HG03460 (cell line): ENCODE measurements around the gene SPP2.
A peak's percentile ranks its signal among the peaks of the same experiment; 100 is the strongest.

Experiments
- ATAC-seq: cut with Tn5 transposase; IDR thresholded peaks from one replicate; pipeline ENCODE4 v1.9.1; 2021; ENCODE audit not compliant: unreplicated experiment

SPP2 gene

GRCh38 chr2:234091432-234091879, 41.0 kb downstream of the SPP2 start:
- ATAC-seq, result no peak

- ATAC-seq, result no peak
Measured at GRCh38 chr2:234091883-234092282, 41.4 kb downstream of the SPP2 start.

GRCh38 chr2:234092344-234092743, 41.8 kb downstream of the SPP2 start:
- no peak for ATAC-seq

GRCh38 chr2:234095301-234095700, 44.8 kb downstream of the SPP2 start:
- ATAC-seq, result no peak

- ATAC-seq, result no peak
Measured at GRCh38 chr2:234096164-234096563, 45.7 kb downstream of the SPP2 start.

GRCh38 chr2:234098681-234099080, 48.2 kb downstream of the SPP2 start:
- no peak for ATAC-seq

DNA sequence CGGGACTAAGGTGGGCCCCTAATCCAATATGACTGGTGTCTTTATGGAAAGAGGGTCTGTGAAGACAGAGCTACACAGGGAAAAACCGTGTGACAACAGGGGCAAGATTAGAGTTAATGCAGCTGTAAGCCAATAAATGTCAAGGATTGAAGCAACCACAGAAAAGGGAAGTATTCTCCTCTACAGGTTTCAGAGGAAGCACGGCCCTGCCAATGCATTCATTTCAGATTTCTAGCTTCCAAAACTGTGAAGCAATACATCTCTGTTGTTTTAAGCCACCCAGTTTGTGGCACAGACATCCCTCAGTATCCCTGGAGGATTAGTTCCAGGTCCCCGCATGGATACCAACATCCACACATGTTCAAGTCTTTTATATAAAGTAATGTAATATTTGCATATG, 48.8 kb downstream of the SPP2 start:
- peak; percentile 54 for ATAC-seq

- ATAC-seq, result no peak
Measured at GRCh38 chr2:234100686-234101085, 50.2 kb downstream of the SPP2 start.

DNA sequence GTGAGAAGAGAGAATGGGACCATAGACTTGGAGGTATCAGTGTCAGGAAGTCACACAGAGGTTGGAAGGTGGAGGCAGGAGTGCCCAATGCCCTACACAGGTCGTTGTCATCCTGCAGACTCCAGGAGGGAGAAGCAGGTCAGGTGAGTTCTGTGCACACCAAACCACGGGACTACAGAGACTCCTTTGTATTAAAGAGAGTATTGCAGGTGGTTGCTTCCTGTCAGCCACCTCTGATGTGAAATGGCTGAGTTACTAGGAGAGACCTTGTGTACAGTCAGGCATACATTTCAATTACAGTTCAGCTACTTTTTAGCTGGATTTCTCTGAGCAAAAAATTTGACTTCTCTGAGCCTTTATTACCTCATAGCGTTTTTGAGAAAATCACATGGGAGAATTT, 51.6 kb downstream of the SPP2 start:
- no peak for ATAC-seq

DNA sequence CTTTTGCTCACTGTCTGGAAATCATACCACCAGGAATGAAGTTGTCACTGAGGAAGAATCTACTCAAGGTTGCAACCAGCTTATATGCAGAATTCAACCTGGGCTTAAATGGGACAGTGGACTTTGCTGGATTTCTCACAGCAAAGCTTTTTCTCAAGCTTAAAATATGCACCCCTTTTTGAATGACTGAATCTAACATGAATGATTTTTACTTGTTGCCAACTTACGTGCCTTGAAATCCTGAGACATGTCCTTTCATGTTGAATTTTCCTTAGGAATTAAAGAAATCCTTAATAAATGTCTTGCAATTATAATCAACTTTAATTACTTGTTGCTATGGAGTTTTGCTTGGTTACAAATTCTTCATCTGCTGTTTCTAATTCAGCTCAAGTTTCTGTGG, 57.4 kb downstream of the SPP2 start:
- ATAC-seq, result no peak

GRCh38 chr2:234109321-234109720, 58.8 kb downstream of the SPP2 start:
- no peak for ATAC-seq

- no peak for ATAC-seq
Measured at GRCh38 chr2:234110219-234110618, 59.7 kb downstream of the SPP2 start.

DNA sequence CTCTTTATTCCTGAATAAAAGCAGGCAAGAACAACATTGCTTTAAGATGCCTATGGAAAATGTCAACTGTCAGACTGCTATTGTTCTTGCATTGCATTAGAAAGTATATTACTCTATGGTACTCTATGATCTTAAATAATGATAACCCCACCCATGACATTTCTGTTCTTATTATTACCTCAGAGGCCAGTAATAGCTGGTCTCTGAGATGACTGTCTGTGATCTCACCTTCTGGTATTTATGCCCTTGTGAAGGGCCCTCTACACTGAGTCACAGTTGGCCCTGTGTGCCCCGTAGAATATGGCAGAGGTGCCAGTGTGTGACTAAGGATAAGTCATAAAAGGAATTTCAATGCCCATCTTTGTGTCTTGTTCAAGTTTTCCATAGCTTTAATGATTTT, 61.0 kb downstream of the SPP2 start:
- no peak for ATAC-seq

DNA sequence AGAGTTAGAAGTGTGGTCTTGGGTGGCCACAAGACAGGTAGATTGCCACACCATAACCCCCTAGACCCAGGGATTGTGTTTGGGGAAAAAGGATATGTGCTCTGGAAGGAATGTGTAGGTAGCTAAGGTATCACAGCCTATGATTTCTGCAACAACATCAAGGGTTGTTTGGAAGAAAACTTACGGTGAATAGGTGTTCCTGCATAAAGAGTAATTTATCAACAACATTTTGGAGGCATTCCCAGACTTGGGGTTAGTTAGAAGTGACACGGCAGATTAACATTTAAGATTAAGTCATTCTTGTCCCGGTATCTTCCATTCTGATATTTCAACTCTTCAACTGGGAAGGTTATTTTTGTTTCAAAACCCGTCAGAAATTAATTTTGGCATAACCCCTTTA, 65.5 kb downstream of the SPP2 start:
- no peak for ATAC-seq

DNA sequence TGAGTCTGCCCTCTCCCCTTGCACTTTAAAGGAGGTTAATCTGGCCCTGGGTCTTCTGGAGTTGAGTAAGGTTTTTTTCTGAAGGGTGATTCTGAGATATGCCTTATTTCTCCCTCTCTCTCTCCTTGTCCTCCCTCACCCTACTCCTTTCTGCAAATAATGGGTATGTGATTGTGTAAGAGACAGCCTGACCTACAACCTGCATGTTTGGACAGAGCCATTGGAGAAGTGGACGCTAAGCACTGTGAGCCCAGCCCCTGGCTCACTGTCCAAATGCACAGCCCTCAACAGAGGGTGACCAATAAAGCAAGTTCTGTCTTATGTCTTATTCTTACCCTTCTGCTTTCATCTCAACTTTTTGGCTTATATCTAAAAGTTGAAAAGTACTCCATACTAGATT, 71.5 kb downstream of the SPP2 start:
- ATAC-seq, result no peak

- no peak for ATAC-seq
Measured at GRCh38 chr2:234125451-234126145, 75.1 kb downstream of the SPP2 start.

GRCh38 chr2:234126146-234126470, 75.6 kb downstream of the SPP2 start:
- ATAC-seq, result no peak
